ENCODE results near the gene GPX5.
"Not testable (repeated sequence)": the region's sequence is repeated elsewhere in the genome, so short reads cannot be mapped to it uniquely, and the experiment has no call there.

GPX5 gene

GRCh38 chr6:28496099-28496779, 29.4 kb upstream of the GPX5 start:
- Mint-ChIP-seq H3K9me3 (no peaks in the 10 kb centered on the region), H3K36me3 (ENCODE audit: low read depth) (no peaks in the 10 kb centered on the region), H3K27me3 (ENCODE audit: low read depth, poor library complexity) (peaks cover 8% of the 10 kb centered on the region), H3K4me3 (no peak overlapping the region), H3K4me1 (peaks cover 21% of the 10 kb centered on the region), H3K27ac (no peak overlapping the region)
- no peak for DNase-seq
- TF ChIP-seq CTCF (IDR thresholded peaks at IDR 0.05): no peak

- TF ChIP-seq CTCF (IDR thresholded peaks at IDR 0.05): no peak
- Mint-ChIP-seq H3K27me3 (ENCODE audit: low read depth, poor library complexity) (peaks cover 8% of the 10 kb centered on the region), H3K27ac (no peak overlapping the region), H3K36me3 (ENCODE audit: low read depth) (no peaks in the 10 kb centered on the region), H3K4me3 (no peak overlapping the region), H3K9me3 (no peaks in the 10 kb centered on the region), H3K4me1 (peaks cover 11% of the 10 kb centered on the region)
- DNase-seq: no peak
These were observed 28.4 kb upstream of the GPX5 start for GRCh38 chr6:28497306-28497705.

- Mint-ChIP-seq H3K4me3 (no peak overlapping the region), H3K36me3 (ENCODE audit: low read depth) (peaks cover 3% of the 10 kb centered on the region)
These were observed 27.8 kb upstream of the GPX5 start for GRCh38 chr6:28497893-28498292.

GRCh38 chr6:28501259-28501658, 24.4 kb upstream of the GPX5 start:
- Mint-ChIP-seq H3K4me1 (no peaks in the 10 kb centered on the region), H3K27me3 (ENCODE audit: low read depth, poor library complexity) (peaks cover 15% of the 10 kb centered on the region), H3K9me3 (peaks cover 9% of the 10 kb centered on the region), H3K4me3 (no peak overlapping the region), H3K27ac (no peak overlapping the region), H3K36me3 (ENCODE audit: low read depth) (peaks cover 4% of the 10 kb centered on the region)
- TF ChIP-seq CTCF (IDR thresholded peaks at IDR 0.05): no peak
- DNase-seq: no peak

More at GRCh38 chr6:28497893-28498292, 27.8 kb upstream of the GPX5 start:
- peaks cover 5% of the 10 kb centered on the region for H3K4me1 Mint-ChIP-seq
- H3K9me3 Mint-ChIP-seq: peaks cover 6% of the 10 kb centered on the region
- H3K27ac Mint-ChIP-seq: no peak overlapping the region
- DNase-seq: no peak
- TF ChIP-seq CTCF (IDR thresholded peaks at IDR 0.05): no peak
- H3K27me3 Mint-ChIP-seq (ENCODE audit: low read depth, poor library complexity): peaks cover 10% of the 10 kb centered on the region

GRCh38 chr6:28502136-28502535, 23.5 kb upstream of the GPX5 start:
- not testable (repeated sequence) for DNase-seq; H3K27ac Mint-ChIP-seq; H3K9me3 Mint-ChIP-seq; H3K36me3 Mint-ChIP-seq (ENCODE audit: low read depth); H3K4me3 Mint-ChIP-seq; H3K4me1 Mint-ChIP-seq
- H3K27me3 Mint-ChIP-seq (ENCODE audit: low read depth, poor library complexity): peaks cover 11% of the 10 kb centered on the region

GRCh38 chr6:28502709-28503305, 22.9 kb upstream of the GPX5 start:
- not testable (repeated sequence) for H3K4me3 Mint-ChIP-seq; H3K27ac Mint-ChIP-seq; H3K9me3 Mint-ChIP-seq; DNase-seq; H3K36me3 Mint-ChIP-seq (ENCODE audit: low read depth); H3K4me1 Mint-ChIP-seq
- H3K27me3 Mint-ChIP-seq (ENCODE audit: low read depth, poor library complexity): peaks cover 14% of the 10 kb centered on the region

- Mint-ChIP-seq H3K4me1 (peaks cover 5% of the 10 kb centered on the region), H3K27ac (no peak overlapping the region), H3K9me3 (peaks cover 9% of the 10 kb centered on the region), H3K4me3 (no peak overlapping the region), H3K36me3 (ENCODE audit: low read depth) (peaks cover 4% of the 10 kb centered on the region), H3K27me3 (ENCODE audit: low read depth, poor library complexity) (peaks cover 10% of the 10 kb centered on the region)
- DNase-seq: no peak
- no peak for TF ChIP-seq CTCF (IDR thresholded peaks at IDR 0.05)
These were observed 19.9 kb upstream of the GPX5 start for GRCh38 chr6:28505733-28506132.
